AG04450 (cell line): Measurements from ENCODE around the gene ENSA. TPM values are rescaled to one million over a fixed set of nuclear protein-coding genes. Genes with fewer than 3 reads are reported as not detected.
A peak's percentile ranks its signal among the peaks of the same experiment; 100 is the strongest.
"Not testable (repeated sequence)": the region's sequence is repeated elsewhere in the genome, so short reads cannot be mapped to it uniquely, and the experiment has no call there.

Experiments
- CTCF ChIA-PET: fragments of 300-600, 350-600 bp; formaldehyde crosslinking; extraction: SDS; loops from one replicate; lab custom pipeline; 2022; ENCODE audit warnings: antibody characterized with exemption, inconsistent platforms; lab: Charles Lee
- POLR2A ChIA-PET: fragments of 350-600 bp; formaldehyde crosslinking; extraction: SDS; loops from one replicate; lab custom pipeline; 2021; ENCODE audit warnings: antibody characterized with exemption, inconsistent platforms; lab: Yijun Ruan, JAX
- DNase-seq: peaks from one replicate; pipeline ENCODE4 v3.0.0-alpha.2; 2011; ENCODE audit warnings: low read depth, low spot score
- H3K27ac ChIP-seq: one replicate; pipeline ENCODE4 v1.5.1; 2012; ENCODE audit warnings: low read depth, low read length, control low read depth
- H3K27me3 ChIP-seq: one replicate; pipeline ENCODE4 v1.6.0; 2012; ENCODE audit warnings: low read length; ENCODE audit not compliant: control insufficient read depth, insufficient read depth
- H3K4me3 ChIP-seq: 2 replicates; pipeline ENCODE4 v1.5.1; 2011; ENCODE audit warnings: mild to moderate bottlenecking, low read depth, low read length, control low read depth
- H3K9me3 ChIP-seq: 2 replicates; pipeline ENCODE4 v1.5.1; 2012; ENCODE audit warnings: low read length; ENCODE audit not compliant: control insufficient read depth, insufficient read depth
- polyA plus RNA-seq: library from polyadenylated mRNA; depleted of rRNA; stranded (reverse); fragments of >200 nt; gene quantifications from 2 replicates; pipeline ENCODE4 v1.2.3, GENCODE V29; 2011
- TF ChIP-seq, protein P1 (sequence below): IDR thresholded peaks from 2 replicates; pipeline ENCODE4 v1.5.1; 2011; ENCODE audit warnings: low read depth, low read length, control low read depth, inconsistent platforms

ENSA gene
- polyA plus RNA-seq, 1 experiment = 53.7 TPM

DNA sequence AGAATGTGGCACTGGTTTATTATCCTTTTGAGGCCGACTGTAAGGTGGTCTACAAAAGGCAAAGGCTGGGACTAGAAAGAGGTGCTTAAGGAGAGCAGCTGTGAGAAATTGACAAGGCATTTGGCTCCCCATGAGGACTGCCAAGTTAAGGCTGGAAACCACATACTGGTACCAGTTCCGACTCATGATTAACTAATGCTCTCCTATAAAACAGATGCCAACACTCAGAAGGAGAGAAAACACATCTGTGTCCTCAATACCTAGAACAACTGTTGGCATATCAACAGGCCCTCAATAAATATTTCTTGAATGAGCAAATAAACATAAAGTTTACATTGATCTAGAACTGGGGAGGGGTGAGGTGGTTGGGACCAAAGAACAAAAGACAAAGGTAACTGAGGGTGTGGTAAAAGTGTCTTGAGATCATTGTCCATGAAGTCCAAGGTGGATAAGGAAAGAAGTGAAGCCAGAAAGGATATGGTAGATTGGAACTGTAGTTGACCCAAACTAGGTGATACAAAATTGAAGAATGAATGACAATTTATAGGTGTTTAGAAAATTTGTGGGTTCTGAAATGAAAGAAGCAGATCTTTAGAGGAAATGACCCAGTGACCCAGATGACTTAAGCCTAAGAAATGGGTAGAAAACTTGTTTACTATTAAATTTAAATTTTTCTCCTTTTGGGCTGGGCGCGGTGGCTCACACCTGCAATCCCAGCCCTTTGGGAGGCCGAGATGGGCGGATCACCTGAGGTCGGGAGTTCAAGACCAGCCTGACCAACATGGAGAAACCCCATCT, 33.1 kb downstream of the ENSA start:
- CTCF ChIA-PET = no interaction called here

DNA sequence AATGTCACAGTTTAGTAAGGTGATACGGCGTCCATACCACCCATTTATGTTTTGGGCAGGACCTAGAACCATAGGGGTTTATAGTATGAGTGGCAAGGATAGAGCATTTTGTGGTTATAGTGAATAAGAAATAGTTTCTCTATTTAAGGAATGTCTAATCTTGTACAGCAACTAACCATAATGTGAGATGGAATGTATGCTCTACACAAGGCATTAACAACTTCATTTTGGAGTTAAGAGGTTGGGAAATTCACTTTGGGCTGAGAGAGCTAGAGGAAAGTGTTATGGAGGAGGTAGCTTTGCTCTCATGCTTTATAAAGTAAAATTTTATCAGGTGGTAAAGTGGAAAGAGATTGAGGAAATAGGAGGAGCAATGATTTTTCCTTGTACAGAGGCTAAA, 47.0 kb downstream of the ENSA start:
- DNase-seq = no peak
- ChIA-PET CTCF (interaction anchor here (0.9 kb wide), 1 partner anchor 22 kb away, joined by 3 read pairs; no protein-coding TSS in a partner anchor), POLR2A (interaction anchor here (0.6 kb wide), 1 partner anchor 571 kb away, joined by 3 read pairs; no protein-coding TSS in a partner anchor)
- H3K27me3 ChIP-seq = no peaks in the 10 kb centered on the region
- TF ChIP-seq, protein P1, sequence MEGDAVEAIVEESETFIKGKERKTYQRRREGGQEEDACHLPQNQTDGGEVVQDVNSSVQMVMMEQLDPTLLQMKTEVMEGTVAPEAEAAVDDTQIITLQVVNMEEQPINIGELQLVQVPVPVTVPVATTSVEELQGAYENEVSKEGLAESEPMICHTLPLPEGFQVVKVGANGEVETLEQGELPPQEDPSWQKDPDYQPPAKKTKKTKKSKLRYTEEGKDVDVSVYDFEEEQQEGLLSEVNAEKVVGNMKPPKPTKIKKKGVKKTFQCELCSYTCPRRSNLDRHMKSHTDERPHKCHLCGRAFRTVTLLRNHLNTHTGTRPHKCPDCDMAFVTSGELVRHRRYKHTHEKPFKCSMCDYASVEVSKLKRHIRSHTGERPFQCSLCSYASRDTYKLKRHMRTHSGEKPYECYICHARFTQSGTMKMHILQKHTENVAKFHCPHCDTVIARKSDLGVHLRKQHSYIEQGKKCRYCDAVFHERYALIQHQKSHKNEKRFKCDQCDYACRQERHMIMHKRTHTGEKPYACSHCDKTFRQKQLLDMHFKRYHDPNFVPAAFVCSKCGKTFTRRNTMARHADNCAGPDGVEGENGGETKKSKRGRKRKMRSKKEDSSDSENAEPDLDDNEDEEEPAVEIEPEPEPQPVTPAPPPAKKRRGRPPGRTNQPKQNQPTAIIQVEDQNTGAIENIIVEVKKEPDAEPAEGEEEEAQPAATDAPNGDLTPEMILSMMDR = no peak
- no peak overlapping the region for H3K4me3 ChIP-seq
- no peak overlapping the region for H3K27ac ChIP-seq
- peaks cover 3% of the 10 kb centered on the region; the same call in 1 of the 2 replicates for H3K9me3 ChIP-seq

More for the DNA sequence above, 33.1 kb downstream of the ENSA start:
- Histone ChIP-seq H3K27ac (no peak overlapping the region), H3K9me3 (no peaks in the 10 kb centered on the region), H3K4me3 (no peak overlapping the region), H3K27me3 (no peaks in the 10 kb centered on the region)
- no peak for DNase-seq
- TF ChIP-seq, protein P1 = no peak
- POLR2A ChIA-PET = interaction anchor here (2.3 kb wide), 1 partner anchor 16 kb away, joined by 9 read pairs; the partner anchor contains the start of gene MCL1

DNA sequence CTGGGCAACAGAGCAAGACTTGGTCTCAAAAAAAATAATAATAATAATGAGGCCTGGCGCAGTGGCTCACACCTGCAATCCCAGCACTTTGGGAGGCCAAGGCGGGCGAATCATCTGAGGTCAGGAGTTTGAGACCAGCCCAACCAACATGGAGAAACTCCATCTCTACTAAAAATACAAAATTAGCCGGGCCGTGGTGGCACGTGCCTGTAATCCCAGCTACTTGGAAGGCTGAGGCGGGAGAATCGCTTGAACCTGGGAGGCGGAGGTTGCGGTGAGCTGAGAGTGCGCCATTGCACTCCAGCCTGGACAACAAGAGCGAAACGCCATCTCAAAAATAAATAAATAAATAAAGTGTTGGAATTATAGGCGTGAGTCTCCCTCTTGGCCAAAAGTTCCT, 47.5 kb downstream of the ENSA start:
- H3K27ac ChIP-seq, DNase-seq: not testable (repeated sequence)
- CTCF ChIA-PET = interaction anchor here (0.9 kb wide), 1 partner anchor 21 kb away, joined by 3 read pairs; no protein-coding TSS in a partner anchor

DNA sequence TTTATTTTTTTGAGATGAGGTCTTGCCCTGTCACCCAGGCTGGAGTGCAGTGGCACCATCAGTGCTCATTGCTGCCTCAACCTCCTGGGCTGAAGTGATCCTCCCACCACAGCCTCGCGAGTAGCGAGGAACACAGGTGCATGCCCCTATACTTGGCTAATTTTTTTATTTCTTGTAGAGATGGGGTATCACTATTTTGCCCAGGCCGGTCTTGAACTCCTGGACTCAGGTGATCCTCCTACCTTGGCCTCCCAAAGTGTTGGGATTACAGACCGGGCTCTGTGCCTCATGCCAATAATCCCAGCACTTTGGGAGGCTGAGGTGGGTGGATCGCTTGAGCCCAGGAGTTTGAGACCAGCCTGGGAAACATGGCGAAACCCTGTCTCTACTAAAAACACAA, 48.0 kb downstream of the ENSA start:
- H3K27ac ChIP-seq, DNase-seq, H3K9me3 ChIP-seq, POLR2A ChIA-PET, H3K27me3 ChIP-seq, H3K4me3 ChIP-seq: not testable (repeated sequence)
- CTCF ChIA-PET = interaction anchor here (7.0 kb wide), 1 partner anchor 20 kb away, joined by 59 read pairs; no protein-coding TSS in a partner anchor

More for the DNA sequence above, 47.5 kb downstream of the ENSA start:
- not testable (repeated sequence) for H3K9me3 ChIP-seq, H3K4me3 ChIP-seq, H3K27me3 ChIP-seq
- POLR2A ChIA-PET = interaction anchor here (0.6 kb wide), 1 partner anchor 572 kb away, joined by 3 read pairs; no protein-coding TSS in a partner anchor

DNA sequence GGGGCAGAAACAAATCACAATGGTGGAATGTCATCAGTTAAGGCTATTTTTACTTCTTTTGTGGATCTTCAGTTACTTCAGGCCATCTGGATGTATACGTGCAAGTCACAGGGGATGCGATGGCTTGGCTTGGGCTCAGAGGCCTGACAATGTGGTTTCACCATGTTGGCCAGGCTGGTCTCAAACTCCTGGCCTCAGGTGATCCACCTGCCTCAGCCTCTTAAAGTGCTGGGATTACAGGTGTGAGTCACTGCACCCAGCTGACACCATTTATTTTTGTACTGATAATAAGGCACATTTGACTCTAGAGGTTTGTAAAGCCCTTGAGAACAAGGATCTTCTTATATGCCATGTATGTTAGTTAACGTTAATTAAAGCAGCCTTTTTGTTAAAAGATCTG, 48.4 kb downstream of the ENSA start:
- DNase-seq, H3K4me3 ChIP-seq, H3K9me3 ChIP-seq, H3K27ac ChIP-seq, H3K27me3 ChIP-seq, POLR2A ChIA-PET: not testable (repeated sequence)
- CTCF ChIA-PET = interaction anchor here (7.0 kb wide), 1 partner anchor 20 kb away, joined by 59 read pairs; no protein-coding TSS in a partner anchor

DNA sequence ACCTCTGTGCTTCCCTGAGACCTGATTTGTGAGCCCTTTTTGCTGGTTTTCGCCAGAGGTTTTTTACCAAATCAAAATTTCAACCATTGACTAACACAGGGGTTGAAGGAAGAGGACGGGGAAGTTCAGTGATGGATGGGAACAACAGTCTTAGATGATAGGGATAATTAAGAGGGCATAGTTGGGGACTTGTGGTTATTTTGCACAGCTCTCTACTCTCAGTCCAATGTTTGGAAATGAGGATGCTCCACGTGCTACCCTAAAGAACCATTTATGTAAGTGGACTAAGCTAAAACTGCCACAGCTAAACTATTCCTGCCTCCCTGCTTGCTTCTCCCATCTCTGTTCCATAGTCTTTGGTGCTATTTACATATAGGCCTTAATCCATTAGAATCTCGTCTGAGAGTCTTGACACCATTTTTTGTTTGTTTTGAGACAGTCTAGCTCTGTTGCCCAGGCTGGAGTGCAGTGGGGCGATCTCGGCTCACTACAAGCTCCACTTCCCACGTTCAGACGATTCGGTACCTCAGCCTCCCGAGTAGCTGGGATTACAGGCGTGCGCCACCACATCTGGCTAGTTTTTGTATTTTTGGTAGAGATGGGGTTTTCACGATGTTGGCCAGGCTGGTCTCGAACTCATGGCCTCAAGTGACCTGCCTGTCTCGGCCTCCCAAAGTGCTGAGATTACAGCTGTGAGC, 49.3 kb downstream of the ENSA start:
- POLR2A ChIA-PET = interaction anchor here (0.6 to 4.9 kb wide), 27 partner anchors 9 to 469 kb away, joined by 3 to 130 read pairs (median 6); partner anchors contain the start of genes C1orf54, ENSA, FALEC and GOLPH3L

More for the DNA sequence above, 49.3 kb downstream of the ENSA start:
- CTCF ChIA-PET = interaction anchor here (0.9 to 7.0 kb wide), 4 partner anchors 19 to 41 kb away, joined by 3 to 59 read pairs (median 6); no protein-coding TSS in a partner anchor
- H3K27ac ChIP-seq = peak overlapping the region; percentile 91
- H3K27me3 ChIP-seq = no peaks in the 10 kb centered on the region
- DNase-seq = no peak
- peak overlapping the region; percentile 58 for H3K4me3 ChIP-seq
- peaks cover 3% of the 10 kb centered on the region; the same call in 1 of the 2 replicates for H3K9me3 ChIP-seq
- TF ChIP-seq, protein P1 = no peak
